Suprapubic skin (tissue), 4 donors: ENCODE data around the gene PCNX1.

Experiments
- POLR2A ChIP-seq, 2 donors: fragments of 450-650 bp; IDR thresholded peaks; one replicate each; pipeline ENCODE4 v1.6.1; 2017; ENCODE audit warnings: antibody characterized with exemption in 2 of 2, mild to moderate bottlenecking in 2 of 2, moderate library complexity in 2 of 2
- POLR2AphosphoS5 ChIP-seq, 3 donors: sonication (generic); formaldehyde crosslinking; IDR thresholded peaks; one replicate each; pipeline ENCODE4 v1.6.1; 2017; ENCODE audit warnings: antibody characterized with exemption in 3 of 3

DNA sequence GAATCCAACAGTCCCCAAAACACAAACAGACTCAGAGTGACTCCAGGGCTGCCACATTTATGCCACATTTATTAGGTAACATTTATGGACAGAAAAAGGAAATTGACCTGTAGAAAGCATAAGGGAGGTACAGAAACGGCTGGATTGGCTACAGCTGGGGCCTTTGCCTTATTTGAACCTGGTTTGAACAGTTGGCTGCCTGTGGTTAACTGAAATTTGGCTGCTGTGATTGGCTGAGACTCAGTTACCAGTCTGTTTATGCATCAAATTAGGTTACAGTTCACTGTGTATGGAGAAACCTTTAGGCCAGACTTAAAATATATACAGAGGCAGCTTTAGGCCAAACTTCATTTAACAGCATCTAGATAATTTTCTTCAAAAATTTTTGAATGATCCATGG is 27.8 kb upstream of the PCNX1 start:
- TF ChIP-seq POLR2A (IDR thresholded peaks at IDR 0.05): no peak
- no peak for TF ChIP-seq POLR2AphosphoS5 (IDR thresholded peaks at IDR 0.05)
